HepG2 (cell line): Measurements from ENCODE around the gene SLC44A4. TPM values are rescaled to one million over a fixed set of nuclear protein-coding genes. Genes with fewer than 3 reads are reported as not detected.

Experiments
- AGO1 ChIP-seq: fragments of 200-400 bp; formaldehyde crosslinking; IDR thresholded peaks from 2 replicates; pipeline ENCODE4 v1.6.1; 2017; ENCODE audit warnings: mild to moderate bottlenecking, low read depth, low read length, moderate library complexity; ENCODE audit not compliant: poor library complexity, severe bottlenecking
- ARHGAP35 ChIP-seq: sonication (generic); formaldehyde crosslinking; IDR thresholded peaks from 2 replicates; pipeline ENCODE4 v1.9.0; 2022; ENCODE audit warnings: mild to moderate bottlenecking, inconsistent platforms, moderate library complexity, missing genetic modification reagents, borderline replicate concordance
- BCL3 ChIP-seq: sonication (generic); formaldehyde crosslinking; IDR thresholded peaks from 2 replicates; pipeline ENCODE4 v1.5.1; 2020; ENCODE audit warnings: mild to moderate bottlenecking, missing genetic modification reagents, moderate library complexity
- NCOA1 ChIP-seq: sonication (generic); formaldehyde crosslinking; IDR thresholded peaks from 2 replicates; pipeline ENCODE4 v1.9.0; 2021; ENCODE audit warnings: missing genetic modification reagents
- NFAT5 ChIP-seq: sonication (generic); formaldehyde crosslinking; IDR thresholded peaks from 2 replicates; pipeline ENCODE4 v1.4.0; 2020; ENCODE audit warnings: missing genetic modification reagents
- POLR2AphosphoS2 ChIP-seq: IDR thresholded peaks from 2 replicates; pipeline ENCODE4 v1.6.1; 2011; ENCODE audit warnings: low read depth, low read length, improper control_type of control experiment
- ZBTB8A ChIP-seq: sonication (generic); formaldehyde crosslinking; IDR thresholded peaks from 2 replicates; pipeline ENCODE4 v1.4.0; 2020; ENCODE audit warnings: mild to moderate bottlenecking, low read depth, missing genetic modification reagents, borderline replicate concordance
- ZNF124 ChIP-seq: sonication (generic); formaldehyde crosslinking; IDR thresholded peaks from 2 replicates; pipeline ENCODE4 v1.4.0; 2020; ENCODE audit warnings: missing genetic modification reagents
- ZNF512B ChIP-seq: sonication (generic); formaldehyde crosslinking; IDR thresholded peaks from 2 replicates; pipeline ENCODE4 v1.5.1; 2020; ENCODE audit warnings: missing genetic modification reagents, mild to moderate bottlenecking, borderline replicate concordance
- ZNF674 ChIP-seq: sonication (generic); formaldehyde crosslinking; IDR thresholded peaks from 2 replicates; pipeline ENCODE4 v1.5.0; 2020; ENCODE audit warnings: low read depth, mild to moderate bottlenecking, missing genetic modification reagents
- ZNF691 ChIP-seq: sonication (generic); formaldehyde crosslinking; IDR thresholded peaks from 2 replicates; pipeline ENCODE4 v1.4.0; 2020; ENCODE audit warnings: missing genetic modification reagents, low read depth, mild to moderate bottlenecking, borderline replicate concordance
- polyA plus RNA-seq, 8 experiments: library from polyadenylated mRNA; depleted of rRNA in 3 of 8; stranded (reverse) in 7 of 8; unstranded in 1 of 8; fragments of >200 nt; fragmentation: Illumina TruSeq in 4 of 8; extraction: Trizol in 4 of 8; gene quantifications; 2 replicates each; pipeline versions ENCODE4 v1.2.1 to v1.2.3, GENCODE V29; 2011 to 2016; ENCODE audit warnings: low read depth in 4 of 8, missing spikeins in 1 of 8, mixed read lengths in 1 of 8; ENCODE audit not compliant: insufficient read depth in 1 of 8
- total RNA-seq, 5 experiments: library from RNA; depleted of rRNA; stranded (reverse); fragments of >200 nt; fragmentation: Illumina TruSeq; extraction: Trizol; gene quantifications; 2 replicates each; pipeline ENCODE4 v1.2.3, GENCODE V29; 2016; ENCODE audit warnings: low read depth in 1 of 5
- TF ChIP-seq, protein P1 (sequence below): IDR thresholded peaks from 2 replicates; pipeline ENCODE4 v1.6.1; 2016; ENCODE audit warnings: control low read depth
- TF ChIP-seq, protein P2 (sequence below): sonication (generic); formaldehyde crosslinking; IDR thresholded peaks from 2 replicates; pipeline ENCODE4 v1.5.0; 2020; ENCODE audit warnings: mild to moderate bottlenecking, missing genetic modification reagents

The SLC44A4 gene
- total and polyA plus RNA-seq, 2 of the 13 experiments (the other 11 are each of a cell fraction or from before 2014, with no cell fraction given), result 3.5 to 5.9 TPM

- TF ChIP-seq ZNF124 (0 out of 2 replicates have a peak, but pooled peaks have one; percentile 56), POLR2AphosphoS2 (peak; percentile 84; the same call in 1 of the 2 replicates), ZNF674 (CRISPR knock-in tag) (no peak), ZBTB8A (CRISPR knock-in tag) (no peak), ZNF512B (CRISPR knock-in tag) (peak; percentile 72; the same call in 1 of the 2 replicates), BCL3 (peak; percentile 81; the same call in 1 of the 2 replicates), NFAT5 (CRISPR knock-in tag) (no peak), ZNF691 (CRISPR knock-in tag) (no peak), ARHGAP35 (CRISPR knock-in tag) (peak; percentile 40; the same call in 1 of the 2 replicates), NCOA1 (CRISPR knock-in tag) (no peak), AGO1 (peak; percentile 86)
- TF ChIP-seq, protein P1, sequence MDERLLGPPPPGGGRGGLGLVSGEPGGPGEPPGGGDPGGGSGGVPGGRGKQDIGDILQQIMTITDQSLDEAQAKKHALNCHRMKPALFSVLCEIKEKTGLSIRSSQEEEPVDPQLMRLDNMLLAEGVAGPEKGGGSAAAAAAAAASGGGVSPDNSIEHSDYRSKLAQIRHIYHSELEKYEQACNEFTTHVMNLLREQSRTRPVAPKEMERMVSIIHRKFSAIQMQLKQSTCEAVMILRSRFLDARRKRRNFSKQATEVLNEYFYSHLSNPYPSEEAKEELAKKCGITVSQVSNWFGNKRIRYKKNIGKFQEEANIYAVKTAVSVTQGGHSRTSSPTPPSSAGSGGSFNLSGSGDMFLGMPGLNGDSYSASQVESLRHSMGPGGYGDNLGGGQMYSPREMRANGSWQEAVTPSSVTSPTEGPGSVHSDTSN (CRISPR knock-in tag), result peak; percentile 84
- TF ChIP-seq, protein P2, sequence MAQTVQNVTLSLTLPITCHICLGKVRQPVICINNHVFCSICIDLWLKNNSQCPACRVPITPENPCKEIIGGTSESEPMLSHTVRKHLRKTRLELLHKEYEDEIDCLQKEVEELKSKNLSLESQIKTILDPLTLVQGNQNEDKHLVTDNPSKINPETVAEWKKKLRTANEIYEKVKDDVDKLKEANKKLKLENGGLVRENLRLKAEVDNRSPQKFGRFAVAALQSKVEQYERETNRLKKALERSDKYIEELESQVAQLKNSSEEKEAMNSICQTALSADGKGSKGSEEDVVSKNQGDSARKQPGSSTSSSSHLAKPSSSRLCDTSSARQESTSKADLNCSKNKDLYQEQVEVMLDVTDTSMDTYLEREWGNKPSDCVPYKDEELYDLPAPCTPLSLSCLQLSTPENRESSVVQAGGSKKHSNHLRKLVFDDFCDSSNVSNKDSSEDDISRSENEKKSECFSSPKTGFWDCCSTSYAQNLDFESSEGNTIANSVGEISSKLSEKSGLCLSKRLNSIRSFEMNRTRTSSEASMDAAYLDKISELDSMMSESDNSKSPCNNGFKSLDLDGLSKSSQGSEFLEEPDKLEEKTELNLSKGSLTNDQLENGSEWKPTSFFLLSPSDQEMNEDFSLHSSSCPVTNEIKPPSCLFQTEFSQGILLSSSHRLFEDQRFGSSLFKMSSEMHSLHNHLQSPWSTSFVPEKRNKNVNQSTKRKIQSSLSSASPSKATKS (CRISPR knock-in tag), result peak; percentile 67; the same call in 1 of the 2 replicates
Observed at GRCh38 chr6:31827286-31828079, 51.3 kb downstream of the SLC44A4 start, which contains the start of gene HSPA1B (continued).
